H1 (cell line): ENCODE data around the gene RBM44. TPM values are rescaled to one million over a fixed set of nuclear protein-coding genes. Genes with fewer than 3 reads are reported as not detected.

Experiments used
- ATF3 ChIP-seq: IDR thresholded peaks from 2 replicates; pipeline ENCODE4 v1.6.1; 2011; ENCODE audit warnings: low read depth, mild to moderate bottlenecking, low read length; ENCODE audit not compliant: insufficient read depth
- CHD7 ChIP-seq: fragments of 300-600 bp; sonication (generic); IDR thresholded peaks from 2 replicates; pipeline ENCODE4 v1.7.1; 2012; ENCODE audit warnings: low read length, moderate library complexity, mild to moderate bottlenecking, inconsistent platforms; ENCODE audit not compliant: insufficient replicate concordance
- EGR1 ChIP-seq: IDR thresholded peaks from 2 replicates; pipeline ENCODE4 v1.6.1; 2011; ENCODE audit warnings: low read depth, low read length, borderline replicate concordance
- EZH2 ChIP-seq: fragments of 200-600 bp; sonication (generic); IDR thresholded peaks from 2 replicates; pipeline ENCODE4 v1.7.1; 2012; ENCODE audit warnings: low read depth, mild to moderate bottlenecking, moderate library complexity, low read length, inconsistent platforms; ENCODE audit not compliant: severe bottlenecking
- HDAC6 ChIP-seq: IDR thresholded peaks from one replicate; pipeline ENCODE4 v1.7.1; 2012; ENCODE audit warnings: low read depth, mild to moderate bottlenecking, inconsistent platforms, low read length, moderate library complexity
- SIN3A ChIP-seq, 2 experiments: IDR thresholded peaks in 1 of 2; conservative IDR thresholded peaks in 1 of 2; 2 replicates each; pipeline ENCODE4 v1.6.1; 2011 to 2012; ENCODE audit warnings: low read length in 2 of 2, improper control_type of control experiment in 1 of 2, low read depth in 1 of 2, mild to moderate bottlenecking in 1 of 2
- TAF7 ChIP-seq: optimal IDR thresholded peaks from 2 replicates; pipeline ENCODE3; 2011; ENCODE audit warnings: low read depth, mild to moderate bottlenecking, inconsistent platforms, low read length, moderate library complexity, borderline replicate concordance
- polyA plus RNA-seq, 7 experiments: library from polyadenylated mRNA; depleted of rRNA in 3 of 7; stranded (reverse) in 5 of 7; unstranded in 2 of 7; fragments of >200 nt in 5 of 7; fragments of 200-250 nt in 2 of 7; gene quantifications; 1 replicate in 5 of 7; 2 replicates in 1 of 7; 4 replicates in 1 of 7; pipeline versions ENCODE4 v1.2.1 to v1.2.3, GENCODE V29; 2011 to 2013; ENCODE audit warnings: missing spikeins in 2 of 7, mixed read lengths in 2 of 7
- total RNA-seq: library from RNA; stranded (reverse); fragmentation: NEBNext Ultra II Directional; extraction: Animal tissue kit (Norgen Biotek cat#: 25700); gene quantifications from 2 replicates; pipeline ENCODE4 v1.2.1, GENCODE V29; 2021

The RBM44 gene
- total and polyA plus RNA-seq, 2 of the 8 experiments (the other 6 are each of a cell fraction or from before 2014, with no cell fraction given), result 0.12 to 0.43 TPM

GRCh38 chr2:237823544-237823943 lies 25.0 kb downstream of the RBM44 start (continued):
- TF ChIP-seq CHD7 (no peak), SIN3A (conservative IDR thresholded peaks at IDR 0.05 in 1 of 2, IDR thresholded peaks at IDR 0.05 in 1 of 2; ENCODE audit: low read depth in 1 of 2, low read length in 2 of 2) (no peak), EZH2 (no peak), TAF7 (no peak), ATF3 (no peak), HDAC6 (no peak), EGR1 (no peak)
- TF ChIP-seq, all 59 proteins: peak for 0
